Ovary (tissue), 3 donors: Measurements from ENCODE around the gene TMPRSS11E.

ENCODE experiments used
- CTCF ChIP-seq, 3 donors: fragments of 450-650 bp in 2 of 3; fragments of 200-600 bp in 1 of 3; IDR thresholded peaks; one replicate each; pipeline versions ENCODE4 v1.5.1 to v1.8.0; 2016 to 2022; ENCODE audit warnings: antibody characterized with exemption in 3 of 3, mild to moderate bottlenecking in 1 of 3
- EP300 ChIP-seq: sonication (generic); formaldehyde crosslinking; IDR thresholded peaks from one replicate; pipeline ENCODE4 v1.6.1; 2017; ENCODE audit warnings: antibody characterized with exemption
- POLR2A ChIP-seq: fragments of 450-650 bp; IDR thresholded peaks from one replicate; pipeline ENCODE4 v1.6.1; 2017; ENCODE audit warnings: antibody characterized with exemption, mild to moderate bottlenecking, moderate library complexity
- donor health status: DM: no; HTN: no; CAD: no.

DNA sequence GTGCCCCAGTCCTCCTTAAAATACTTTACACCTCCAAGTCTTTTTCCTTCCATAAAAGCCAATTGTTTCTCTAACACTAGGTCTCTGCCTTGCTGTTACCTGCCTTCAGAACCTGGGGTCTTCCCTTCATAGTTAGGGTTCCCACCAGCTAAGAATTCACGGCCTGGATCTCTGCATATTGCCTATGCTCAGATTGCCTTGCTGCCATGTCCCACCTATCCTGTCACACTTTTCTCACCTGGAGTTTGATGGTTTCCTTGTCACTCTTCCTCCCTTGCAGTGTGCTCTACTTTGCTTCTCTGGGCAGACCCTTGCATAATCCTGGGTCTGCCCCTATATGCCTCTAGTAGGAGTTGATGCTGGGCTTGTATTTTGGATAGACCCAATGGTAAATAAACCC, 36.6 kb upstream of the TMPRSS11E start:
- no peak for TF ChIP-seq CTCF (IDR thresholded peaks at IDR 0.05)
- TF ChIP-seq POLR2A, result no peak
- no peak for TF ChIP-seq EP300
